Measurements from ENCODE around the gene PHF21A.

Gene PHF21A

GRCh38 chr11:46039990-46040389 is 81.3 kb downstream of the PHF21A start:
- peak; percentile 51 for ATAC-seq
- TF ChIP-seq RARB (CRISPR knock-in tag; IDR thresholded peaks at IDR 0.05) (no peak), BACH2 (CRISPR knock-in tag; IDR thresholded peaks at IDR 0.05; ENCODE audit: borderline replicate concordance) (no peak), ESRRG (CRISPR knock-in tag; IDR thresholded peaks at IDR 0.05) (no peak), TCF4 (CRISPR knock-in tag; IDR thresholded peaks at IDR 0.05; ENCODE audit: borderline replicate concordance) (no peak), ZFP30 (CRISPR knock-in tag; IDR thresholded peaks at IDR 0.05) (no peak), CREB5 (CRISPR knock-in tag; IDR thresholded peaks at IDR 0.05; ENCODE audit: low read depth) (no peak), POU6F1 (CRISPR knock-in tag; IDR thresholded peaks at IDR 0.05; ENCODE audit: borderline replicate concordance, low read depth) (no peak), PPARA (CRISPR knock-in tag; IDR thresholded peaks at IDR 0.05; ENCODE audit: borderline replicate concordance) (no peak), SNAI2 (CRISPR knock-in tag; IDR thresholded peaks at IDR 0.05) (no peak), CSDC2 (CRISPR knock-in tag; IDR thresholded peaks at IDR 0.05) (no peak), ZNF8 (CRISPR knock-in tag; IDR thresholded peaks at IDR 0.05) (no peak), CSRNP3 (CRISPR knock-in tag; IDR thresholded peaks at IDR 0.05) (no peak), OSR1 (CRISPR knock-in tag; IDR thresholded peaks at IDR 0.05) (no peak), ZNF565 (CRISPR knock-in tag; conservative IDR thresholded peaks at IDR 0.05; ENCODE audit: low read depth) (no peak), PATZ1 (CRISPR knock-in tag; IDR thresholded peaks at IDR 0.05; ENCODE audit: borderline replicate concordance) (no peak)

GRCh38 chr11:46038529-46038928 is 82.7 kb downstream of the PHF21A start:
- TF ChIP-seq ZFP3 (CRISPR knock-in tag; IDR thresholded peaks at IDR 0.05) (no peak), PATZ1 (CRISPR knock-in tag; IDR thresholded peaks at IDR 0.05; ENCODE audit: borderline replicate concordance) (no peak), TOX (CRISPR knock-in tag; IDR thresholded peaks at IDR 0.05; ENCODE audit: borderline replicate concordance) (no peak), BACH2 (CRISPR knock-in tag; IDR thresholded peaks at IDR 0.05; ENCODE audit: borderline replicate concordance) (no peak), GLIS3 (CRISPR knock-in tag; IDR thresholded peaks at IDR 0.05) (no peak), CREB5 (CRISPR knock-in tag; IDR thresholded peaks at IDR 0.05; ENCODE audit: low read depth) (no peak), CSDC2 (CRISPR knock-in tag; IDR thresholded peaks at IDR 0.05) (no peak), ZFP30 (CRISPR knock-in tag; IDR thresholded peaks at IDR 0.05) (no peak), TCF4 (CRISPR knock-in tag; IDR thresholded peaks at IDR 0.05; ENCODE audit: borderline replicate concordance) (no peak), SNAI2 (CRISPR knock-in tag; IDR thresholded peaks at IDR 0.05) (no peak), ZNF565 (CRISPR knock-in tag; conservative IDR thresholded peaks at IDR 0.05; ENCODE audit: low read depth) (no peak), ZNF70 (CRISPR knock-in tag; IDR thresholded peaks at IDR 0.05) (no peak), ZC3H10 (CRISPR knock-in tag; IDR thresholded peaks at IDR 0.05) (no peak), RARB (CRISPR knock-in tag; IDR thresholded peaks at IDR 0.05) (no peak), ARNTL (CRISPR knock-in tag; IDR thresholded peaks at IDR 0.05; ENCODE audit: borderline replicate concordance, low read depth) (no peak), ZNF8 (CRISPR knock-in tag; IDR thresholded peaks at IDR 0.05) (no peak), POU6F1 (CRISPR knock-in tag; IDR thresholded peaks at IDR 0.05; ENCODE audit: borderline replicate concordance, low read depth) (no peak), ESRRG (CRISPR knock-in tag; IDR thresholded peaks at IDR 0.05) (no peak)
- no peak for ATAC-seq

All from SK-N-SH treated with all-trans-retinoic acid at 6 μM for 48 hours (cell line).